HEK293 (cell line): ENCODE data around the gene HMGB1.

Experiments
- CTCF ChIA-PET: fragments of 350-600 bp; formaldehyde crosslinking; extraction: SDS; loops from one replicate; lab custom pipeline; 2021; ENCODE audit warnings: antibody characterized with exemption; lab: Yijun Ruan, JAX
- POLR2A ChIA-PET: fragments of 300-600 bp; formaldehyde crosslinking; extraction: SDS; loops from one replicate; lab custom pipeline; 2020; ENCODE audit warnings: antibody characterized with exemption, inconsistent platforms; lab: Yijun Ruan, JAX
- H3K27ac ChIP-seq: fragments of 200-500 bp; sonication (Bioruptor generic); 2 replicates; pipeline ENCODE4 v1.5.1; 2014; ENCODE audit warnings: low read depth, low read length, control low read depth, inconsistent platforms; ENCODE audit errors: extremely low read depth
- H3K36me3 ChIP-seq, 2 experiments: fragments of 200-500 bp in 1 of 2; sonication (Bioruptor generic) in 1 of 2; 1 replicate in 1 of 2; 2 replicates in 1 of 2; pipeline ENCODE4 v1.5.1; 2014 to 2017; ENCODE audit warnings: inconsistent platforms in 2 of 2, low read length in 2 of 2; ENCODE audit not compliant: control insufficient read depth in 2 of 2, insufficient read depth in 1 of 2
- H3K4me1 ChIP-seq: fragments of 200-500 bp; sonication (Bioruptor generic); 2 replicates; pipeline ENCODE4 v1.5.1; 2014; ENCODE audit warnings: mild to moderate bottlenecking, low read length, inconsistent platforms; ENCODE audit not compliant: control insufficient read depth, insufficient read depth
- H3K4me3 ChIP-seq: 2 replicates; pipeline ENCODE4 v1.5.1; 2011; ENCODE audit warnings: low read depth, mild to moderate bottlenecking, control low read depth, low read length, moderate library complexity
- H3K9me3 ChIP-seq: fragments of 200-500 bp; sonication (Bioruptor generic); 2 replicates; pipeline ENCODE4 v1.5.1; 2014; ENCODE audit warnings: low read depth, low read length, inconsistent platforms; ENCODE audit not compliant: control insufficient read depth, insufficient read depth
- BCL11B ChIP-seq: fragments of 450-650 bp; formaldehyde crosslinking; IDR thresholded peaks from 2 replicates; pipeline ENCODE4 v1.5.1; 2016; ENCODE audit warnings: low read depth, missing biosample characterization, missing genetic modification characterization
- HIC1 ChIP-seq: fragments of 450-650 bp; formaldehyde crosslinking; IDR thresholded peaks from 2 replicates; pipeline ENCODE4 v1.5.1; 2016; ENCODE audit warnings: missing biosample characterization, missing genetic modification characterization
- IKZF3 ChIP-seq: fragments of 450-650 bp; IDR thresholded peaks from 2 replicates; pipeline ENCODE4 v1.5.0; 2018; ENCODE audit warnings: missing biosample characterization, mild to moderate bottlenecking, missing genetic modification characterization, moderate library complexity
- KLF10 ChIP-seq: fragments of 450-650 bp; IDR thresholded peaks from 2 replicates; pipeline ENCODE4 v1.5.1; 2018; ENCODE audit warnings: missing biosample characterization, mild to moderate bottlenecking, missing genetic modification characterization
- OVOL3 ChIP-seq: fragments of 450-650 bp; formaldehyde crosslinking; IDR thresholded peaks from 2 replicates; pipeline ENCODE4 v1.5.1; 2016; ENCODE audit warnings: missing biosample characterization, missing genetic modification characterization
- PRDM10 ChIP-seq: fragments of 450-650 bp; formaldehyde crosslinking; IDR thresholded peaks from 2 replicates; pipeline ENCODE4 v1.5.1; 2016; ENCODE audit warnings: missing biosample characterization, missing genetic modification characterization
- ZBTB10 ChIP-seq: fragments of 450-650 bp; formaldehyde crosslinking; IDR thresholded peaks from 2 replicates; pipeline ENCODE4 v1.5.1; 2016; ENCODE audit warnings: missing biosample characterization, missing genetic modification characterization
- ZBTB21 ChIP-seq: fragments of 450-650 bp; formaldehyde crosslinking; IDR thresholded peaks from 2 replicates; pipeline ENCODE4 v1.5.1; 2017; ENCODE audit warnings: missing biosample characterization, missing genetic modification characterization
- ZNF148 ChIP-seq: fragments of 450-650 bp; formaldehyde crosslinking; IDR thresholded peaks from 2 replicates; pipeline ENCODE4 v1.5.0; 2017; ENCODE audit warnings: missing biosample characterization, missing genetic modification characterization, borderline replicate concordance
- ZNF211 ChIP-seq: fragments of 450-650 bp; formaldehyde crosslinking; IDR thresholded peaks from 2 replicates; pipeline ENCODE4 v1.5.1; 2016; ENCODE audit warnings: low read depth, missing biosample characterization, missing genetic modification characterization
- ZNF23 ChIP-seq: fragments of 450-650 bp; formaldehyde crosslinking; IDR thresholded peaks from 2 replicates; pipeline ENCODE4 v1.5.1; 2016; ENCODE audit warnings: missing biosample characterization, missing genetic modification characterization, borderline replicate concordance
- ZNF394 ChIP-seq: fragments of 450-650 bp; formaldehyde crosslinking; IDR thresholded peaks from 2 replicates; pipeline ENCODE4 v1.5.1; 2016; ENCODE audit warnings: missing biosample characterization, missing genetic modification characterization, mild to moderate bottlenecking, moderate library complexity, borderline replicate concordance
- ZNF521 ChIP-seq: fragments of 450-650 bp; formaldehyde crosslinking; IDR thresholded peaks from 2 replicates; pipeline ENCODE4 v1.5.1; 2017; ENCODE audit warnings: missing biosample characterization, mild to moderate bottlenecking, missing genetic modification characterization
- ZNF544 ChIP-seq: fragments of 450-650 bp; formaldehyde crosslinking; IDR thresholded peaks from 2 replicates; pipeline ENCODE4 v1.5.0; 2017; ENCODE audit warnings: missing biosample characterization, missing genetic modification characterization
- ZNF555 ChIP-seq: fragments of 450-650 bp; formaldehyde crosslinking; conservative IDR thresholded peaks from 2 replicates; pipeline ENCODE4 v1.5.1; 2017; ENCODE audit warnings: missing biosample characterization, mild to moderate bottlenecking, missing genetic modification characterization, inconsistent platforms
- ZNF701 ChIP-seq: fragments of 450-650 bp; formaldehyde crosslinking; IDR thresholded peaks from 2 replicates; pipeline ENCODE4 v1.5.1; 2016; ENCODE audit warnings: missing biosample characterization, missing genetic modification characterization
- ZNF768 ChIP-seq: fragments of 450-650 bp; formaldehyde crosslinking; IDR thresholded peaks from 2 replicates; pipeline ENCODE4 v1.5.1; 2018; ENCODE audit warnings: missing biosample characterization, mild to moderate bottlenecking, missing genetic modification characterization
- ZNF785 ChIP-seq: fragments of 450-650 bp; formaldehyde crosslinking; IDR thresholded peaks from 2 replicates; pipeline ENCODE4 v1.5.1; 2016; ENCODE audit warnings: missing biosample characterization, missing genetic modification characterization

HMGB1 gene

GRCh38 chr13:30415430-30416030, 50.2 kb downstream of the HMGB1 start:
- TF ChIP-seq PRDM10 (peak; percentile 95), KLF10 (tag by site-specific recombination) (no peak)
- Histone ChIP-seq H3K4me3 (no peak overlapping the region), H3K27ac (no peak overlapping the region), H3K36me3 (no peaks in the 10 kb centered on the region), H3K4me1 (no peaks in the 10 kb centered on the region), H3K9me3 (no peaks in the 10 kb centered on the region)
- ChIA-PET CTCF (no interaction called here), POLR2A (no interaction called here)

GRCh38 chr13:30413842-30414241, 51.9 kb downstream of the HMGB1 start:
- POLR2A ChIA-PET, result no interaction called here
- CTCF ChIA-PET, result no interaction called here

More at GRCh38 chr13:30413842-30414241, 51.9 kb downstream of the HMGB1 start:
- TF ChIP-seq ZNF768 (tag by site-specific recombination) (no peak), ZNF555 (no peak), ZBTB21 (no peak), HIC1 (tag by site-specific recombination) (no peak), ZBTB10 (tag by site-specific recombination) (no peak), ZNF544 (tag by site-specific recombination) (no peak), ZNF701 (tag by site-specific recombination) (no peak), ZNF394 (no peak), OVOL3 (tag by site-specific recombination) (no peak), IKZF3 (tag by site-specific recombination) (no peak), ZNF148 (tag by site-specific recombination) (no peak), ZNF211 (tag by site-specific recombination) (no peak), ZNF785 (tag by site-specific recombination) (no peak), ZNF23 (tag by site-specific recombination) (no peak), ZNF521 (tag by site-specific recombination) (no peak), BCL11B (tag by site-specific recombination) (no peak)
- TF ChIP-seq, all 188 proteins: peak for 0
- H3K9me3 ChIP-seq, result no peaks in the 10 kb centered on the region
- H3K4me3 ChIP-seq, result no peak overlapping the region
- H3K4me1 ChIP-seq, result no peaks in the 10 kb centered on the region
- no peak overlapping the region for H3K27ac ChIP-seq
- H3K36me3 ChIP-seq, result no peaks in the 10 kb centered on the region
